Upper lobe of right lung (tissue), 1 donor: ENCODE measurements around the gene CDH4. TPM values are rescaled to one million over a fixed set of nuclear protein-coding genes. Genes with fewer than 3 reads are reported as not detected.

ENCODE experiments used
- ATAC-seq: fragments of 200-7000 bp; cut with Tn5 transposase; one replicate; pipeline ENCODE4 v1.9.1; 2020; ENCODE audit warnings: mild to moderate bottlenecking, moderate library complexity
- DNase-seq: peaks from one replicate; pipeline ENCODE4 v3.0.0-alpha.2; 2020
- H3K27ac ChIP-seq: fragments of 200-600 bp; one replicate; pipeline ENCODE4 v1.8.0; 2022
- H3K27me3 ChIP-seq: fragments of 200-600 bp; one replicate; pipeline ENCODE4 v1.8.0; 2022; ENCODE audit warnings: mild to moderate bottlenecking
- H3K36me3 ChIP-seq: fragments of 200-600 bp; one replicate; pipeline ENCODE4 v1.8.0; 2022
- H3K4me1 ChIP-seq: fragments of 200-600 bp; one replicate; pipeline ENCODE4 v1.8.0; 2022
- H3K4me3 ChIP-seq: fragments of 200-600 bp; one replicate; pipeline ENCODE4 v1.8.0; 2022; ENCODE audit warnings: mild to moderate bottlenecking
- H3K9me3 ChIP-seq: fragments of 200-600 bp; one replicate; pipeline ENCODE4 v1.8.0; 2022
- intact Hi-C: fragments of 100-400 bp; cut with DNase I; formaldehyde crosslinking; loops from one replicate; pipeline ENCODE4 v1.11.0; 2022
- total RNA-seq: library from RNA; stranded (reverse); fragmentation: NEBNext Ultra II Directional; extraction: Animal tissue kit (Norgen Biotek cat#: 25700); gene quantifications from one replicate; pipeline ENCODE4 v1.2.1, GENCODE V29; 2021
- TF ChIP-seq, protein P1 (sequence below): fragments of 200-600 bp; IDR thresholded peaks from one replicate; pipeline ENCODE4 v1.8.0; 2022; ENCODE audit warnings: antibody characterized with exemption
- donor health status: DM: no; HTN: yes; CAD: no; lungs with severe emphysema.

The CDH4 gene
- total RNA-seq, 1 donor from 2014 or later: 0.23 TPM

DNA sequence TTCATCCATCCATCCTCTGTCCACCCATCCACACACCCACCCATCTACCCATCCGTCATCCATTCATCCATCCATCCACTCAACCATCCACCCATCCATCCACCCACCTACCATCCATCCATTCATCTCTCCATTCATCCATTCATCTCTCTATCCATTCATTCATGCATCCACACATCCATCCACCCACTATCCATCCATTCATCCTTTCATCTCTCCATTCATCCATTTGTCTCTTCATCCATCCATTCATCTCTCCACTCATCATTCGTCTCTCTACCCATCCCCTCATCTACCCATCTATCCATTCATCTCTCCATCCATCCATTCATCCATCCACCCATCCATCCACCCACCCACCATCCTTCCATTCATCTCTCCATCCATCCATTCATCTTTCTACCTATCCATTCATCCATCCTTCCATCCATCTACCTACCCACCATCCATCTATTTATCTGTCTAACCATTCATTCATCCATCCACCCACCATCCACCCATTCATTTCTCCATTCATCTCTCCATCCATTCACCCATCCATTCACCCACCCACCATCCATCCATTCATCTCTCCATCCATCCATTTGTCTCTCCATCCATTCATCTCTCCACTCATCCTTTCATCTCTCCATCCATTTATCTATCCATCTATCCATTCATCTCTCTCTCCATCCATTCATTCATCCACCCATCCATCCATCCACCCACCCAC is 538.2 kb downstream of the CDH4 start:
- H3K27ac ChIP-seq: no peak overlapping the region
- H3K4me1 ChIP-seq: no peaks in the 10 kb centered on the region
- H3K4me3 ChIP-seq: no peak overlapping the region
- no peaks in the 10 kb centered on the region for H3K36me3 ChIP-seq
- DNase-seq (no peak), ATAC-seq (no peak)
- H3K27me3 ChIP-seq: no peaks in the 10 kb centered on the region
- TF ChIP-seq, protein P1, sequence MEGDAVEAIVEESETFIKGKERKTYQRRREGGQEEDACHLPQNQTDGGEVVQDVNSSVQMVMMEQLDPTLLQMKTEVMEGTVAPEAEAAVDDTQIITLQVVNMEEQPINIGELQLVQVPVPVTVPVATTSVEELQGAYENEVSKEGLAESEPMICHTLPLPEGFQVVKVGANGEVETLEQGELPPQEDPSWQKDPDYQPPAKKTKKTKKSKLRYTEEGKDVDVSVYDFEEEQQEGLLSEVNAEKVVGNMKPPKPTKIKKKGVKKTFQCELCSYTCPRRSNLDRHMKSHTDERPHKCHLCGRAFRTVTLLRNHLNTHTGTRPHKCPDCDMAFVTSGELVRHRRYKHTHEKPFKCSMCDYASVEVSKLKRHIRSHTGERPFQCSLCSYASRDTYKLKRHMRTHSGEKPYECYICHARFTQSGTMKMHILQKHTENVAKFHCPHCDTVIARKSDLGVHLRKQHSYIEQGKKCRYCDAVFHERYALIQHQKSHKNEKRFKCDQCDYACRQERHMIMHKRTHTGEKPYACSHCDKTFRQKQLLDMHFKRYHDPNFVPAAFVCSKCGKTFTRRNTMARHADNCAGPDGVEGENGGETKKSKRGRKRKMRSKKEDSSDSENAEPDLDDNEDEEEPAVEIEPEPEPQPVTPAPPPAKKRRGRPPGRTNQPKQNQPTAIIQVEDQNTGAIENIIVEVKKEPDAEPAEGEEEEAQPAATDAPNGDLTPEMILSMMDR: no peak
- intact Hi-C loops: no loop called here
- no peaks in the 10 kb centered on the region for H3K9me3 ChIP-seq

DNA sequence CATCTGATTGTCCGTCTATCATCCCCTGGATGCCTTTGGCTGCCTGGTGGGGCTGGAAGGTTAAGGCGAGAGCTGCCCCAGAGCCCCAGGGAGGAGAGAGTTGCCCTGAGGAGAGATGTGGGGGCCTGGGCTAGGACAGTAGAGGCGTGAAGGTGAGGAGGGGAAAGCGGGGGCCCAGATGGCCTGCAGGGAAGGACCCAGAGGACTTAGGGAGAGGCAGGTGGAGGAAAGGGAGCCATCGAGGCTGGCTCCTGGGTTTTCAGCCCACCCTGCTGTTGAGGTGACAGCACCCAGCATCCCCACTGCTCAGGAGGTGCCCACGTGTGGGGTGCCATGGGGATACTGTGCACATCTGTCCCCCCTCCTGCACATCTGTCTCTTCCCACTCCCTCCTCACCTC is 539.9 kb downstream of the CDH4 start:
- Histone ChIP-seq H3K4me3 (no peak overlapping the region), H3K27me3 (no peaks in the 10 kb centered on the region), H3K4me1 (no peaks in the 10 kb centered on the region), H3K27ac (no peak overlapping the region), H3K36me3 (no peaks in the 10 kb centered on the region), H3K9me3 (no peaks in the 10 kb centered on the region)
- TF ChIP-seq, protein P1: no peak
- DNase-seq (no peak), ATAC-seq (no peak)
- intact Hi-C loops: no loop called here

DNA sequence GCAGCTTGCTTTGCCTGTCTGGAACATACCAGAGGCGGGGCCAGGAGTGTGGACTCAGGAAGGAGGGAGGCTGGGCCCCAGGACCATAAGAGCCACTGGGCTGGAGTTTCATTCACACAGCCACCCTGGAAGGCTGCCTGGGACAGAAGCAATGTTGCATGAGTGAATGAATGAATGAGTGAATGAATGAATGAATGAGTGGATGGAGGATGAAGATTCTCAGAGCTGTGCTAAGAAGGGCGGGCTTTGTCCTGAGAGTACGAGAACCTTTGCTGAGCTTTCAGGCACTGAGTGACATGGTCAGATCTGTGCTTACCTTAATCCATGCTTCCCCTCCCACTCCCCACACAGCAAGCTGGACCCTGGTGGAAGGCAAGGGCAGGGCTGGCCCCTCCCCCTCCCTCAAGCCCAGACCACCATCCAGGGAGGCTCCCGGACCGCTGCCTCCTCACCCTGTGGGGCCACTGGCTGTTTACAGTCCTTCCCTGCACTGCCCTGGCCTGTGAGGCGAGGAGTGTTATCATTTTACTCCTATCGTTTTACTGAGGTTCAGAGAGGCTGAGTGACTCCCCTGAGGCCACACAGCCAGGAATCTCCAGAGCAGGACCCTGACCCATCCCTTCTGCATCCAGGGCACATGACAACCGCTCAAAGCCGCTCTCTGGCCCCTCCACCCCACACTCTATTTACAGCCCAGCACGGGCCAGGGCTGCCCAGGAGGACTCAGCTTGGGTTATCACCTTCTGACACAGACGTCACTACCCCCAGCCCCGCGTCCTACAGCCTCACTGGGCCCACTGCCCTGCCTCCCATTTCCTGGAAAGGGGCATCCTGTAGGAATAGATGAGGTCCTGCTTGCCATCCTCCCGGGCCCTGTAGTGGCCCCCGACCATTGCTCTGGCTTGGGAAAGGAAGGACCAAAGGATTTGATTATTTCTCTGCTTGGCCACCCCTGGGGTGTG is 543.9 kb downstream of the CDH4 start:
- H3K9me3 ChIP-seq: no peaks in the 10 kb centered on the region
- no peak for DNase-seq
- H3K4me3 ChIP-seq: no peak overlapping the region
- H3K27me3 ChIP-seq: peaks cover 16% of the 10 kb centered on the region
- TF ChIP-seq, protein P1: no peak
- H3K36me3 ChIP-seq: no peaks in the 10 kb centered on the region
- intact Hi-C loops: no loop called here
- H3K4me1 ChIP-seq: no peaks in the 10 kb centered on the region
- no peak overlapping the region for H3K27ac ChIP-seq
- ATAC-seq: no peak

DNA sequence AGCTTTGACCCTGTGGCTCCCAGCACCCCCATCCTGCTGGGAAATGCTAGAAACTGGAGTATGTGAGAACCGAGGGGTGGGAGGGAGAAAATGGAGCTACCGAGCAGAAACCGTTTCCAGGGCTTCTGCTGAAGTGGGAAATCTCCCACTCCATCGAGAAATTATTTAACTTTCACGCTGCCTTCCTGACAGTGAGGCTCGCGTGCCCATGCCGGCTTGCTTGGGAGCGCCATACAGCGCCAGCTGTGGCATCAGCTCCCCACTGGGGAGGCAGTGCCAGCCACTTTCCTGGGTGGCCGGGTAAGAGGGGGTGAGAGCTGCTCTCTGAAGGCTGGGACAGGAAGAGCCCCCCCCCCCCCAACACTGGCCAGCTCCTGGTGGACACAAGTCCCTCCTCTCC is 544.7 kb downstream of the CDH4 start:
- no peak for ATAC-seq
- H3K9me3 ChIP-seq: no peaks in the 10 kb centered on the region
- DNase-seq: no peak
- H3K27ac ChIP-seq: no peak overlapping the region
- TF ChIP-seq, protein P1: no peak
- no peak overlapping the region for H3K4me3 ChIP-seq
- H3K27me3 ChIP-seq: peaks cover 18% of the 10 kb centered on the region
- intact Hi-C loops: no loop called here
- H3K36me3 ChIP-seq: no peaks in the 10 kb centered on the region
- no peaks in the 10 kb centered on the region for H3K4me1 ChIP-seq

DNA sequence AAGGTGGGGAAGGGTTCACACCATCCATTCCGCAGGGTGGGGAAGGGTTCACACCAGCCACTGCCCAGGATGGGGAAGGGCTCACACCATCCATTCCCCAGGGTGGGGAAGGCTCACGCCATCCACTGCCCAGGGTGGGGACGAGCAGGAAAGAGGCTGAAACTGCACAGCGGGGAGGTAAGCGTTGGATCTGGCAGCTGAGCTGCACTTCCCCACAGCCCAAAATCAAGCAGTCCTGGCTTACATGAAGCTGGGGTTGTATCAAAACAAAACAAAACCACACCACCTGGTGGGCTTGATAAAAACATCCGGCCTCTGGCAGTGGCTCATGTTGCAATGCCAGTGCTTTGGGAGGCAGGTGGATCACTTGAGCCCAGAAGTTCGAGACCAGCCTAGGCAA is 545.1 kb downstream of the CDH4 start:
- no peak for DNase-seq
- H3K4me3 ChIP-seq: no peak overlapping the region
- TF ChIP-seq, protein P1: no peak
- intact Hi-C loops: no loop called here
- H3K9me3 ChIP-seq: no peaks in the 10 kb centered on the region
- no peaks in the 10 kb centered on the region for H3K4me1 ChIP-seq
- ATAC-seq: no peak
- H3K36me3 ChIP-seq: no peaks in the 10 kb centered on the region
- H3K27ac ChIP-seq: no peak overlapping the region
- peaks cover 18% of the 10 kb centered on the region for H3K27me3 ChIP-seq
